GM19467 (cell line): Measurements from ENCODE around the gene FAM25A.

Source experiments
- ATAC-seq: cut with Tn5 transposase; IDR thresholded peaks from one replicate; pipeline ENCODE4 v1.9.1; 2021; ENCODE audit warnings: mild to moderate bottlenecking, moderate library complexity; ENCODE audit not compliant: unreplicated experiment

Gene FAM25A

GRCh38 chr10:87059401-87059800 is 39.3 kb downstream of the FAM25A start:
- ATAC-seq, result no peak

- no peak for ATAC-seq
Measured at GRCh38 chr10:87060280-87060928, 40.3 kb downstream of the FAM25A start.

GRCh38 chr10:87064651-87065050 is 44.6 kb downstream of the FAM25A start:
- ATAC-seq, result no peak

DNA sequence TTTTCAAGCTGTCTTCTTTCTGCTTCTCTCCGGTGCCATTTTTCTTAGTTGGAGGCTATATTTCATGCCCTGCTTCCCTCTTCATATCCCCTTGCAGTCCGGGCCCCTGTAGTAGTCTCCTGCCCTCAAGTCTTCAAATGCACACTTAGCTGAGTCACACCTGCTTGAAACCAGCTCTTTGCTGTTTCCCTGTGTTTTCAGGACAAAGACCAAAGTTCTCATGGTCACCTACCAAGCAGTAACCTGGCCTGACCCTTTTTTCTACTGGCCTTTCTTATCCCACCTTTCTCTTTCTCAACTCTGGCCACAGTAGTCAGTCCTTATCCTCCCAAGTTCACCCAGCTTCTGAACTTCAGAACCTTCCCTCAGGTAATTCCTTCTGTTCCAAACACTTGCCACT is 46.1 kb downstream of the FAM25A start:
- no peak for ATAC-seq

GRCh38 chr10:87066865-87067264 is 46.8 kb downstream of the FAM25A start:
- no peak for ATAC-seq

DNA sequence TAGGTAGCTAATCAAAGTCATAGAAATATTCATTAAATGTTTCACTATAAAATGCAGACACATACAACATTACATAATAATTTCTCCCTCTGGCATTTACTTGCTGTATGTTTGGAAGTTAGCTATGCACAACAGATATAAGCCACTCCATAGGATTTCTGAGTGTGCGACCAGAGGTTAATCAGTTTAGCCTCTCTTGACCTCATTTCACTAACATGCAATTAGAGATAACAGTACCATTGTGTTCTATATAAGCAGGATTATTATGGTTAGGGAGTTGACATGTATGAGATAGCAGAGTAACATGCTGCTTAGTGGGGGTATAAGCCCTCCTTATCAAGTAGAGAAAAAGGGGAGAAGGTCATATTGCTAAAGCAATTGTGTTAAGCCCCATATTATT is 48.2 kb downstream of the FAM25A start:
- no peak for ATAC-seq

GRCh38 chr10:87072449-87072848 is 52.4 kb downstream of the FAM25A start:
- no peak for ATAC-seq
